Renal cortical epithelial cell (primary cell): Measurements from ENCODE around the gene CYBA. TPM values are rescaled to one million over a fixed set of nuclear protein-coding genes. Genes with fewer than 3 reads are reported as not detected.

ENCODE experiments used
- DNase-seq: peaks from one replicate; pipeline ENCODE4 v3.0.0-alpha.2; 2011; ENCODE audit warnings: low read depth
- total RNA-seq: library from RNA; depleted of rRNA; stranded (reverse); fragments of >200 nt; gene quantifications from 2 replicates; pipeline ENCODE4 v1.2.3, GENCODE V29; 2014

The CYBA gene
- total RNA-seq, 1 donor from 2014 or later: 594 TPM

GRCh38 chr16:88631920-88632586 is 18.8 kb downstream of the CYBA start:
- DNase-seq: no peak

GRCh38 chr16:88631384-88631783 is 19.5 kb downstream of the CYBA start:
- DNase-seq: no peak

- DNase-seq: no peak
Measured at GRCh38 chr16:88630941-88631340, 19.9 kb downstream of the CYBA start.

- no peak for DNase-seq
Measured at GRCh38 chr16:88630433-88630832, 20.4 kb downstream of the CYBA start.

GRCh38 chr16:88629835-88630234 is 21.0 kb downstream of the CYBA start:
- no peak for DNase-seq

- no peak for DNase-seq
Measured at GRCh38 chr16:88628512-88628974, 22.3 kb downstream of the CYBA start.

GRCh38 chr16:88627531-88628411 is 23.1 kb downstream of the CYBA start:
- no peak for DNase-seq

- DNase-seq: no peak
Measured at GRCh38 chr16:88626646-88627045, 24.2 kb downstream of the CYBA start.

GRCh38 chr16:88624977-88625576 is 25.8 kb downstream of the CYBA start:
- no peak for DNase-seq

GRCh38 chr16:88624481-88624880 is 26.4 kb downstream of the CYBA start:
- no peak for DNase-seq

GRCh38 chr16:88623858-88624257 is 27.0 kb downstream of the CYBA start:
- DNase-seq: no peak

GRCh38 chr16:88622866-88623265 is 28.0 kb downstream of the CYBA start:
- DNase-seq: no peak

GRCh38 chr16:88622125-88622524 is 28.7 kb downstream of the CYBA start:
- no peak for DNase-seq

GRCh38 chr16:88619859-88620815 is 30.7 kb downstream of the CYBA start:
- no peak for DNase-seq

GRCh38 chr16:88618956-88619667 is 31.7 kb downstream of the CYBA start:
- DNase-seq: no peak

- DNase-seq: no peak
Measured at GRCh38 chr16:88618182-88618955, 32.5 kb downstream of the CYBA start.

GRCh38 chr16:88617268-88618031 is 33.4 kb downstream of the CYBA start:
- no peak for DNase-seq

GRCh38 chr16:88616736-88617135 is 34.1 kb downstream of the CYBA start:
- no peak for DNase-seq

GRCh38 chr16:88616320-88616719 is 34.5 kb downstream of the CYBA start:
- no peak for DNase-seq
